Mammary epithelial cell (primary cell): ENCODE data around the gene NEO1.

ENCODE experiments used
- CTCF ChIP-seq, 2 donors: IDR thresholded peaks in 1 of 2; conservative IDR thresholded peaks in 1 of 2; 2 replicates each; pipeline ENCODE4 v1.5.1; 2011 to 2012; ENCODE audit warnings: inconsistent platforms in 2 of 2, low read length in 2 of 2, mild to moderate bottlenecking in 2 of 2, control low read depth in 1 of 2, low read depth in 1 of 2; ENCODE audit not compliant: insufficient read depth in 1 of 2; ENCODE audit errors: extremely low read depth in 1 of 2
- EZH2 ChIP-seq: IDR thresholded peaks from 2 replicates; pipeline ENCODE4 v1.6.1; 2012; ENCODE audit warnings: low read length, inconsistent platforms, borderline replicate concordance

DNA sequence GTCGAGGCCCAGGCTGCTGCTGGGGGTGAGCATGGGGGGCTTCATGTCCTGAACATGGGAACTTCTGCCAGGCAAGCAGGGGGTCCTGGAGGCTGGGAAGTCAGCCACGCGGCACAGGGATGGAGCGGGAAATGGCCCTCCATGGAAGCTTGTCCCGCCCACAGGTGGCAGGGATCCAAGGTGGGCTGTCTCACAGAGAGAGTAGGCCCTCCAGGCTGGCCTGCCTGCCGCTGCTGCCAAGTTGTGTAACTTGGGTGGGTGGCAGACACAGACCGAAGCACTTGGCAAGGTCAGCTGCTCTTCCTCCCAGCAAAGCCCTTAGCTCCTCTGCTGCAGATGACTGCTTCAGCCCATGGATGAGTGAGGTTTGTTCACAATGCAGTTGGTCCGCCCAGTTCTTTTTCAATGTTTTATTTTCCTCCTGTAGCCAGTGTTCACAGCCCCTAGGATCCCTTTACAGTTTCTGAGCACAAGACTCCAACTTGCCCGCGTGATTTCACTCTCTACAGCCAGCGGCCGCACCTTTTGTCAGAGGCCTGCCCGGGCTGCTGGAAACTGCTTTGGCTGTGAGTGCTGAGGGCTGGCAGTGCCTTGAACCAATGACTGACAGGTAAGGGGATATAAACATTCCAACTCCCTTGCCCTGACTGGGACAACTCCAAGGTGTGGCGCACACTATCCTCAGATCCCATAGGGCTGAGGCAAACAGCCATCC, 289.8 kb downstream of the NEO1 start:
- TF ChIP-seq EZH2, result no peak
- TF ChIP-seq CTCF (conservative IDR thresholded peaks at IDR 0.05 in 1 of 2, IDR thresholded peaks at IDR 0.05 in 1 of 2; ENCODE audit: extremely low read depth in 1 of 2, insufficient read depth in 1 of 2, low read depth in 1 of 2, low read length in 2 of 2), result no peak
